GM12891 (cell line): ENCODE measurements around the gene ZDHHC24.

ENCODE experiments used
- PAX5 ChIP-seq: IDR thresholded peaks from 2 replicates; pipeline ENCODE4 v1.6.1; 2011; ENCODE audit warnings: low read length, moderate library complexity, mild to moderate bottlenecking; ENCODE audit not compliant: insufficient read depth, severe bottlenecking
- POLR2A ChIP-seq: IDR thresholded peaks from 2 replicates; pipeline ENCODE4 v1.6.1; 2011; ENCODE audit warnings: low read depth, low read length, control low read depth
- POLR2AphosphoS5 ChIP-seq: IDR thresholded peaks from 2 replicates; pipeline ENCODE4 v1.6.1; 2011; ENCODE audit warnings: low read depth, low read length, control low read depth
- SPI1 ChIP-seq: IDR thresholded peaks from 2 replicates; pipeline ENCODE4 v1.6.1; 2011; ENCODE audit warnings: low read depth, low read length, control low read depth
- TAF1 ChIP-seq: IDR thresholded peaks from 2 replicates; pipeline ENCODE4 v1.6.1; 2011; ENCODE audit warnings: low read depth, low read length, control low read depth

DNA sequence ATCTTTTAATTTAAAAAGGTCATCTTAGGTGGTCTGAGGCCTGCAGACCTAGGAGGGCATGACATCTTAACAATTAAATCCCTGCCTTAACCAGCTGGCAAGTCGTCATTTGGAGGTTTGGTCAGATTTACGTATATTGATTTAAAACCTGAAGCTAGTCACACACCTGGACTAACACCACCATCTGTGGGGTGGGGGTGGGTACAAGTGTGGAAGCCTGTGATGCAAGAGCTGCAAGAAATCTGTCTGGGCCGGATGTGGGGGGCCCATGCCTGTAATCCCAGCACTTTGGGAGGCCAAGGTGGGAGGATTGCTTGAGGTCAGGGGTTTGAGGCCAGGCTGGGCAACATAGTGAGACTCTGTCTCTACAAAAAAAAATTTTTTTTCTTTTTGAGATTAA lies 35.4 kb upstream of the ZDHHC24 start:
- TF ChIP-seq POLR2A (no peak), TAF1 (no peak), POLR2AphosphoS5 (no peak), PAX5 (no peak), SPI1 (no peak)
